Calu3 (cell line): Measurements from ENCODE around the gene DGKK. TPM values are rescaled to one million over a fixed set of nuclear protein-coding genes. Genes with fewer than 3 reads are reported as not detected.

Source experiments
- BruUV-seq: library from RNA; stranded (reverse); fragments of 400-500 nt; replicated peaks from 2 replicates; lab custom pipeline; 2021; lab: Mats Ljungman, UMichigan
- CTCF ChIA-PET: fragments of 300-600 bp; sonication (Branson Sonifier 250); formaldehyde crosslinking; loops from one replicate; lab custom pipeline; 2022; ENCODE audit warnings: antibody characterized with exemption; lab: Charles Lee
- DNase-seq: peaks from one replicate; pipeline ENCODE4 v3.0.0; 2022
- H3K27ac Mint-ChIP-seq: one replicate; pipeline ENCODE4 v1.8.0; 2022; ENCODE audit warnings: mixed read lengths; ENCODE audit not compliant: unreplicated experiment
- H3K27me3 Mint-ChIP-seq: one replicate; pipeline ENCODE4 v1.8.0; 2022; ENCODE audit warnings: mixed read lengths; ENCODE audit not compliant: unreplicated experiment
- H3K36me3 Mint-ChIP-seq: one replicate; pipeline ENCODE4 v1.8.0; 2022; ENCODE audit warnings: mild to moderate bottlenecking, moderate library complexity, mixed read lengths; ENCODE audit not compliant: insufficient read depth, unreplicated experiment
- H3K4me1 Mint-ChIP-seq: one replicate; pipeline ENCODE4 v1.8.0; 2022; ENCODE audit warnings: mild to moderate bottlenecking, low read depth, mixed read lengths; ENCODE audit not compliant: unreplicated experiment
- H3K4me3 Mint-ChIP-seq: one replicate; pipeline ENCODE4 v1.8.0; 2022; ENCODE audit warnings: mild to moderate bottlenecking, low read depth, moderate library complexity, mixed read lengths; ENCODE audit not compliant: unreplicated experiment
- H3K9me3 Mint-ChIP-seq: one replicate; pipeline ENCODE4 v1.8.0; 2022; ENCODE audit warnings: low read depth, mixed read lengths; ENCODE audit not compliant: unreplicated experiment
- intact Hi-C: fragments of 100-400 bp; cut with micrococcal nuclease; formaldehyde crosslinking; loops from one replicate; pipeline ENCODE4 v1.10.0; 2022; ENCODE audit not compliant: unreplicated experiment
- total RNA-seq: library from RNA; stranded (reverse); gene quantifications from 2 replicates; pipeline ENCODE4 v1.2.3, GENCODE V29; 2022
- TF ChIP-seq, protein P1 (sequence below): fragments of 200-600 bp; IDR thresholded peaks from one replicate; pipeline ENCODE4 v1.8.0; 2022; ENCODE audit warnings: antibody characterized with exemption; ENCODE audit not compliant: unreplicated experiment

Gene DGKK
- total RNA-seq, 1 experiment from 2014 or later: not detected

DNA sequence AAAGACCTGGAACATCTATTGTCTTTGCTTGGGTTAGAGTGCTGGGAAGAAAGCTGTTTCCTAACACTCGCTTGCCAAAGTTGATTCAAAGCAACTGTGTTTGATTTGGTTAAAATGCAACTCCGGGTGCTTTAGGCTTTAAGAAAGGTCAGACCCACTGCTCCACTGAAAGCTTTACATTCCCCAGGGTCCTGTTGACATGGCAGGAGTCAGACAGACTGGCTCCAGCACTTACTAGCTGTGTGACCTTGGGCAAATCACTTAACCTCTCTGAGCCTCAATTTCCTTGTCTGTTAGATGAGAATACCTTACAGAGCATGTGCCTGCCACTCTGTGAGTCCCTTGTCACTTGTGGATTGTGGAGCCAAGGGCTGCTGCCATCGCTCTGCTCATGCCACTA lies 39.0 kb downstream of the DGKK start:
- no peak for DNase-seq
- CTCF ChIA-PET: no interaction called here
- no TSS peak for BruUV-seq
- Mint-ChIP-seq H3K27me3 (peaks cover 45% of the 10 kb centered on the region), H3K27ac (no peak overlapping the region), H3K9me3 (no peaks in the 10 kb centered on the region), H3K4me1 (no peaks in the 10 kb centered on the region), H3K36me3 (no peaks in the 10 kb centered on the region), H3K4me3 (no peak overlapping the region)
- TF ChIP-seq, protein P1, sequence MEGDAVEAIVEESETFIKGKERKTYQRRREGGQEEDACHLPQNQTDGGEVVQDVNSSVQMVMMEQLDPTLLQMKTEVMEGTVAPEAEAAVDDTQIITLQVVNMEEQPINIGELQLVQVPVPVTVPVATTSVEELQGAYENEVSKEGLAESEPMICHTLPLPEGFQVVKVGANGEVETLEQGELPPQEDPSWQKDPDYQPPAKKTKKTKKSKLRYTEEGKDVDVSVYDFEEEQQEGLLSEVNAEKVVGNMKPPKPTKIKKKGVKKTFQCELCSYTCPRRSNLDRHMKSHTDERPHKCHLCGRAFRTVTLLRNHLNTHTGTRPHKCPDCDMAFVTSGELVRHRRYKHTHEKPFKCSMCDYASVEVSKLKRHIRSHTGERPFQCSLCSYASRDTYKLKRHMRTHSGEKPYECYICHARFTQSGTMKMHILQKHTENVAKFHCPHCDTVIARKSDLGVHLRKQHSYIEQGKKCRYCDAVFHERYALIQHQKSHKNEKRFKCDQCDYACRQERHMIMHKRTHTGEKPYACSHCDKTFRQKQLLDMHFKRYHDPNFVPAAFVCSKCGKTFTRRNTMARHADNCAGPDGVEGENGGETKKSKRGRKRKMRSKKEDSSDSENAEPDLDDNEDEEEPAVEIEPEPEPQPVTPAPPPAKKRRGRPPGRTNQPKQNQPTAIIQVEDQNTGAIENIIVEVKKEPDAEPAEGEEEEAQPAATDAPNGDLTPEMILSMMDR: no peak
- intact Hi-C loops: no loop called here

DNA sequence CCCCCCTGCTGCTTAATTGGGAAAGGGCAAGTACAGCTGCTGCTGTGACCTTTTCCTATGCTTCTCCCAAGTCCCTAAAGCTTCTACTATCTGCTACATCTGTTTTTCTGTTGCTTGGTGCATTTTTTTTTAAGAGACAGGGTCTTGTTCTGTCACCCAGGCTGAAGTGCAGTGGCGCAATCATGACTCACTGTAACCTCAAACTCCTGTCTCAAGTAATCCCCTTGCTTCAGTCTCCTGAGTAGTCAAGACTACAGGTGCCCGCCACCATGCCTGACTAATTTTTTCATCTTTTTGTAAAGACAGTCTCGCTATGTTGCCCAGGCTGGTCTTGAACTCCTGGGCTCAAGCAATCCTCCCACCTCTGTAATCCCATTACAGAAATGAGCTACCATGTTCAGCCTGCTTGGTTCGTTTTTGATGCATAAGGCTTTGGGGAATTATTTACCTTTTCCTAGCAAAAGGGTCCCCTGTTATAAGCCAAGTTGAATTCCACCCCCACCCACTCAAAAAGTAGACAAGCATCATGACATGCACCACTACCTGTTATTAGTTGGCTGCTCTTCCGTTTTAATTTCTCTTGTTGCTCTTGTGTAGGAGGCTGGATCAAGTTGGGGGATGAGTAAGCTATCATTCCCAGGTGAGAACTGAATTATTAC lies 39.6 kb downstream of the DGKK start:
- H3K4me3 Mint-ChIP-seq: no peak overlapping the region
- no peaks in the 10 kb centered on the region for H3K4me1 Mint-ChIP-seq
- intact Hi-C loops: no loop called here
- CTCF ChIA-PET: no interaction called here
- DNase-seq: no peak
- H3K36me3 Mint-ChIP-seq: no peaks in the 10 kb centered on the region
- TF ChIP-seq, protein P1: no peak
- no TSS peak for BruUV-seq
- H3K27me3 Mint-ChIP-seq: peaks cover 48% of the 10 kb centered on the region
- H3K9me3 Mint-ChIP-seq: no peaks in the 10 kb centered on the region
- no peak overlapping the region for H3K27ac Mint-ChIP-seq

DNA sequence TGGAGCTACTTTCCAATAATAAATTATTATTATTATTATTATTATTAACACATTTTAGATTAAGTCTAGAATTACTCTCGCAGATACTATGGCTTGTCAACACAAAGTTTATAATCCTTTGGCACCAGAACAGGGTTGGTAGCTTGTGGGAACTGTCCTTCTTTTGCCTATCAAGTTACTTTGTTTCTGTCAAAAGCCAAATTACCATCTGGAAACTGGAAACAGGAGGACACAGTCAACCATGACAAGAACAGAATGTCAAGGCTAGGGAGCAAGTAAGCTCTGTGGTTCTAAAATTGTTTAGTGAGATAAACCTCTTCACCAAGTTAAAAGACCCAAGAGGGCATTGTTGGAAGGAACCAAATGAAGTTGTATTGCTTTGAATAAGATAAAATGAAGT lies 42.5 kb downstream of the DGKK start:
- Mint-ChIP-seq H3K9me3 (no peaks in the 10 kb centered on the region), H3K27me3 (peaks cover 33% of the 10 kb centered on the region)
- BruUV-seq: no TSS peak

DNA sequence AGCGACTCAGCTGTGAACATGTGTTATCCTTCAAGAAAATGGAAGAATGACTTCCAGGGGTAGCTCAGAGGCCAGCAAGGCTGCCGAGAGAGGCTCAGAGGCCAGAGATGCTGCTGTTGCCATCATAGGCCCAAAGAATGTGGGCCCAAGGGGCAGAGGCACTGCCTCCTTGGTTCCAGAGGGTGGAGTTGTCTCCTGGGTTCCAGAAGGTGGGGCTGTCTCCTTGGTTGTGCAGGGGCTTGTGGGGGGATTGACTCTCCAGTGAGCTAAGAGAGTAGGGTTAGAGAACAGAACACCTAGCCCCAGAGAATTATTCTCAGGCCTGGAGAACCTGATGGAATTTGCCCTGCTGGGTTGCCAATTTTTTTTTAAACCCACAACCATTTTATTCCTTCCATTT lies 62.6 kb downstream of the DGKK start:
- H3K27ac Mint-ChIP-seq: no peak overlapping the region
- no peaks in the 10 kb centered on the region for H3K4me1 Mint-ChIP-seq
- BruUV-seq: no TSS peak
- intact Hi-C loops: no loop called here
- H3K36me3 Mint-ChIP-seq: no peaks in the 10 kb centered on the region
- no peak for DNase-seq
- peaks cover 11% of the 10 kb centered on the region for H3K9me3 Mint-ChIP-seq
- H3K27me3 Mint-ChIP-seq: peaks cover 41% of the 10 kb centered on the region
- CTCF ChIA-PET: no interaction called here
- TF ChIP-seq, protein P1: no peak
- H3K4me3 Mint-ChIP-seq: no peak overlapping the region

More for the DNA sequence above, 42.5 kb downstream of the DGKK start:
- Mint-ChIP-seq H3K27ac (no peak overlapping the region), H3K4me3 (no peak overlapping the region), H3K4me1 (no peaks in the 10 kb centered on the region), H3K36me3 (no peaks in the 10 kb centered on the region)
- CTCF ChIA-PET: no interaction called here
- TF ChIP-seq, protein P1: no peak
- no peak for DNase-seq
- intact Hi-C loops: no loop called here
